ENCODE measurements around the gene VKORC1.

VKORC1 gene

DNA sequence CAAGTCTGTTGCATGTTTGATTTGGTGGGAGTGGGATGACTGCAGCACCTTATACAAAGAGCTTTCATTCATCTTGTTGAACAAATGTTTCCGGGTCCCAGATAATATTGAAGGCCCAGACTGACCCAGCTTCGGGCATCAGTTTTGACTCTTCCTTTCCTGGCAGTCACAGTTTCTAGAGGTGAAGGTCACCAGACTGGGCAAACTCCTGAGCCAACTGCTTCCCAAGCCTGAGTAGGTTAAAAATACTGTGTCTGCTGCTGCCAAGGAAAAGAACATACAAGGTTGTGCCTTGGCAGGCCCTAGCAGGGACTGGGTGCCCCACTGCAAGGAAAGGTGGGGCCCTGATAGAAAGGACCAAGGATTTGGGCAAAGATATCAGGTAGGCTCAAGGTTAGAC, 18.1 kb upstream of the VKORC1 start:
- H3K4me1 ChIP-seq (ENCODE audit: control insufficient read depth, insufficient read depth, low read length, unreplicated experiment): peaks cover 6% of the 10 kb centered on the region
- no peak overlapping the region for H3K27ac ChIP-seq (ENCODE audit: low read depth, low read length)
- H3K4me3 ChIP-seq (ENCODE audit: low read depth, low read length): no peak overlapping the region
- no peak overlapping the region for H2AFZ ChIP-seq (ENCODE audit: low read length, unreplicated experiment)
- peaks cover 19% of the 10 kb centered on the region; the same call in 1 of the 2 replicates for H3K36me3 ChIP-seq (ENCODE audit: insufficient read depth, low read length)
- peaks cover 27% of the 10 kb centered on the region for H3K79me2 ChIP-seq (ENCODE audit: control insufficient read depth, insufficient read depth, low read length, unreplicated experiment)
- H3K27me3 ChIP-seq (ENCODE audit: insufficient read depth, low read length): no peaks in the 10 kb centered on the region

DNA sequence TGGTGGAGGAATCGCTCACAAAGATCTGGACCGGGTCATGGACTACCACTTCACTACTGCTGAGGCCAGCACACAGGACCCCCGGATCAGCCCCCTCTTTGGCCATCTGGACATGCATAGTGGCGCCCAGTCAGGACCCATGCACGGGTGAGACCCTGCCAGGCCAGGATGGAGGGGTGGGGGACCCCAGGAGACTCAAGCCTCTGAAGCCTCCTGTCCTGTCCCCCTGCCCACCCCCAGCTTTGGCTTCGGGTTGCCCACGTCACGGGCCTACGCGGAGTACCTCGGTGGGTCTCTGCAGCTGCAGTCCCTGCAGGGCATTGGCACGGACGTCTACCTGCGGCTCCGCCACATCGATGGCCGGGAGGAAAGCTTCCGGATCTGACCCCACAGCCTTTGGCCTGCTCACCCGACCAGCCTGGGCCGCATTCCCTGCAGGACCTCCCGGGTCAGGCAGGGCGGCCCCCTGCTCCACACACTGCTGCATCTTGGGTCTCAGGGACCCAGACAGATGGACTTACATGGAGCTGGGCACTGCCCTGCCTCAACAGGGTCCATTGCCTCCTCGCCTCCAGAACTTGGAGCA, 17.4 kb upstream of the VKORC1 start:
- Histone ChIP-seq H3K36me3 (ENCODE audit: insufficient read depth, low read length) (peaks cover 19% of the 10 kb centered on the region; the same call in 1 of the 2 replicates), H3K27ac (ENCODE audit: low read depth, low read length) (no peak overlapping the region), H3K27me3 (ENCODE audit: insufficient read depth, low read length) (no peaks in the 10 kb centered on the region), H2AFZ (ENCODE audit: low read length, unreplicated experiment) (no peak overlapping the region), H3K4me1 (ENCODE audit: control insufficient read depth, insufficient read depth, low read length, unreplicated experiment) (peaks cover 6% of the 10 kb centered on the region), H3K79me2 (ENCODE audit: control insufficient read depth, insufficient read depth, low read length, unreplicated experiment) (peaks cover 27% of the 10 kb centered on the region), H3K4me3 (ENCODE audit: low read depth, low read length) (no peak overlapping the region)

DNA sequence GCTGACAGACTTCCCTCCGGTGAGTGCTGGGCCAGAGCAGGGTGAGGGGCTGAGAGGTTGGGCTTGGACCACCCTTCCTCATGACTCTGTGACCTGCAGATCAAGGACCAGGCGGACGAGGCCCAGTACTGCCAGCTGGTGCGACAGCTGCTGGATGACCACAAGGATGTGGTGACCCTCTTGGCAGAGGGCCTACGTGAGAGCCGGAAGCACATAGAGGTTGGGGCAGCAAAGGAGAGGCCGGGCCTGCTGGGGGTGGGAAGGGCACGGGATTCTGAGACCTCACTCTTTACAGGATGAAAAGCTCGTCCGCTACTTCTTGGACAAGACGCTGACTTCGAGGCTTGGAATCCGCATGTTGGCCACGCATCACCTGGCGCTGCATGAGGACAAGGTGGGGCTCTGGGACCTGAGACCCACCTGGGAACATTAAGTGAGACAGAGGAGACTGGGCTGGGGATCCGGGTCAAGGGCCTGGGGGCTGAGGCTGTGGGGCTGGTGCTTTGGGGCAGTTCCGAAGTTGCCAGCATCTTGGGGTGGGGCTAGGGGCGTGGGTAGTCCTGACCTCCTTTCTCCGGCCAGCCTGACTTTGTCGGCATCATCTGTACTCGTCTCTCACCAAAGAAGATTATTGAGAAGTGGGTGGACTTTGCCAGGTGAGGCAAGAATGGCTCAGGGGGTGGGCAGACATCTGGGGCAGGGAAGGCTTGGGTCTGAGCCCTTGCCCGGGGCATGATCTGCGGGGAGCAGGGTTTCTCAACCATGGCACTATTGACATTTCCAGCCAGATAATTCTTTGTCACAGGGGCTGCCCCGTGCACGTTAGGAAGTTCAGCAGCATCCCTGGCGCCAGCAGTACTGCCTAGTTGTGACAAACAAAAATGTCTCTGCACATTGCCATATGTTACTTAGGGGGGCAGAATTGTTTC, 15.8 kb upstream of the VKORC1 start:
- peaks cover 9% of the 10 kb centered on the region for H3K4me1 ChIP-seq (ENCODE audit: control insufficient read depth, insufficient read depth, low read length, unreplicated experiment)
- H2AFZ ChIP-seq (ENCODE audit: low read length, unreplicated experiment): no peak overlapping the region
- H3K36me3 ChIP-seq (ENCODE audit: insufficient read depth, low read length): peaks cover 19% of the 10 kb centered on the region; the same call in 1 of the 2 replicates
- peaks cover 20% of the 10 kb centered on the region for H3K79me2 ChIP-seq (ENCODE audit: control insufficient read depth, insufficient read depth, low read length, unreplicated experiment)
- H3K27me3 ChIP-seq (ENCODE audit: insufficient read depth, low read length): no peaks in the 10 kb centered on the region
- no peak overlapping the region for H3K27ac ChIP-seq (ENCODE audit: low read depth, low read length)
- peak overlapping the region; percentile 17; the same call in 1 of the 2 replicates for H3K4me3 ChIP-seq (ENCODE audit: low read depth, low read length)

DNA sequence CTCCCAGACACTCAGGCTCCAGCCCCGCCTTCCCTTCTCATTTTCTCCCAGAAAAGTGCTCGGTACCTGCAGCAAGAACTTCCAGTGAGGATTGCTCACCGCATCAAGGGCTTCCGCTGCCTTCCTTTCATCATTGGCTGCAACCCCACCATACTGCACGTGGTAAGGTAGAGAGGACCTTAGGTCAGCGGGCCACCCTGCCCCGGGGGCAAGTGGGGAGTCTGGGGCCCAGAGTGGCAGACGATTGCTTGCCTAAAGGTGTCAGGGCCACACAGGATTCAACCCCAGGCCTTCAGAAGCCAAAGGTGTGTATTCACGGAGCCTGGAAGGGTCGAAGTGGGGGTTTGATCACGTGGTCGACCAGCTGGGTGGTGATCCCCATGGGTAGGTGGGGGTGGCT, 15.0 kb upstream of the VKORC1 start:
- H3K4me1 ChIP-seq (ENCODE audit: control insufficient read depth, insufficient read depth, low read length, unreplicated experiment): peaks cover 9% of the 10 kb centered on the region
- no peak overlapping the region for H3K27ac ChIP-seq (ENCODE audit: low read depth, low read length)
- peaks cover 19% of the 10 kb centered on the region for H3K79me2 ChIP-seq (ENCODE audit: control insufficient read depth, insufficient read depth, low read length, unreplicated experiment)
- H3K4me3 ChIP-seq (ENCODE audit: low read depth, low read length): peak overlapping the region; percentile 88
- H3K36me3 ChIP-seq (ENCODE audit: insufficient read depth, low read length): peaks cover 19% of the 10 kb centered on the region; the same call in 1 of the 2 replicates
- H3K27me3 ChIP-seq (ENCODE audit: insufficient read depth, low read length): no peaks in the 10 kb centered on the region
- H2AFZ ChIP-seq (ENCODE audit: low read length, unreplicated experiment): no peak overlapping the region

DNA sequence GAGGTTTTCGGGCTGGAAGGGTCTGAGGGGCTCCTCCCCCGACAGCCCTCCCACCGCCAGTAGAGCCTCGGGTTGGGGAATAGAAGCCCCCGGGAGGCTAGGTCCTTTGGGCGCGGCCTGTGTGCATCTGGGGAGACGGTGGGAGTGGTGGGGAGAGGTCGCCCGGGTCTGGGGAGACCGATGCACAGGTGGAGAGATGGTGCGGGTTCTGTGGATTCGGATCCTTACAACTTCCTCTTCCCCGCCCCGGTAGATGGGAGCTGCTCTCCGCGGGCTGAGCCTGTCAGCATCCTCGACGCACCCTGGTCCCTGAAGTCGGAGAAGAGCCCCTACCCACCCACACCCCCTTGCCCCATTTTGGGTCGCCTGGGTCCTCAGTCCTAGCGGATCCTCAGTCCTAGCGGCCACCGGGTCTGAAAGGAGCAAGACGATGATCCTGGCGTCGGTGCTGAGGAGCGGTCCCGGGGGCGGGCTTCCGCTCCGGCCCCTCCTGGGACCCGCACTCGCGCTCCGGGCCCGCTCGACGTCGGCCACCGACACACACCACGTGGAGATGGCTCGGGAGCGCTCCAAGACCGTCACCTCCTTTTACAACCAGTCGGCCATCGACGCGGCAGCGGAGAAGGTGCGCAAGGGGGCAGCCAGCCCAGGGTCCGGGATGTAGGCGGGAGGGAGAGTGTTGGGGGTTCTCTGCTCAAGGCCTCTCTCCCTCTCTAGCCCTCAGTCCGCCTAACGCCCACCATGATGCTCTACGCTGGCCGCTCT, 14.4 kb upstream of the VKORC1 start:
- Histone ChIP-seq H3K27ac (ENCODE audit: low read depth, low read length) (no peak overlapping the region), H3K36me3 (ENCODE audit: insufficient read depth, low read length) (peaks cover 19% of the 10 kb centered on the region; the same call in 1 of the 2 replicates), H3K27me3 (ENCODE audit: insufficient read depth, low read length) (no peaks in the 10 kb centered on the region), H3K4me1 (ENCODE audit: control insufficient read depth, insufficient read depth, low read length, unreplicated experiment) (peaks cover 9% of the 10 kb centered on the region), H3K4me3 (ENCODE audit: low read depth, low read length) (peak overlapping the region; percentile 88), H3K79me2 (ENCODE audit: control insufficient read depth, insufficient read depth, low read length, unreplicated experiment) (peaks cover 19% of the 10 kb centered on the region), H2AFZ (ENCODE audit: low read length, unreplicated experiment) (peak overlapping the region; percentile 89)

GRCh38 chr16:31108035-31108793, 13.6 kb upstream of the VKORC1 start, which contains the start of gene BCKDK:
TSS of gene BCKDK (plus strand) at chr16:31108386. CDS start at chr16:31109224, 838 bp downstream.
- peaks cover 19% of the 10 kb centered on the region; the same call in 1 of the 2 replicates for H3K36me3 ChIP-seq (ENCODE audit: insufficient read depth, low read length)
- H3K27me3 ChIP-seq (ENCODE audit: insufficient read depth, low read length): no peaks in the 10 kb centered on the region
- H3K4me1 ChIP-seq (ENCODE audit: control insufficient read depth, insufficient read depth, low read length, unreplicated experiment): peaks cover 9% of the 10 kb centered on the region
- peak within 1 kb of the TSS; percentile 88 for H3K4me3 ChIP-seq (ENCODE audit: low read depth, low read length)
- H2AFZ ChIP-seq (ENCODE audit: low read length, unreplicated experiment): peak within 1 kb of the TSS; percentile 89
- H3K79me2 ChIP-seq (ENCODE audit: control insufficient read depth, insufficient read depth, low read length, unreplicated experiment): peaks cover 19% of the 10 kb centered on the region
- no peak within 1 kb of the TSS for H3K27ac ChIP-seq (ENCODE audit: low read depth, low read length)

DNA sequence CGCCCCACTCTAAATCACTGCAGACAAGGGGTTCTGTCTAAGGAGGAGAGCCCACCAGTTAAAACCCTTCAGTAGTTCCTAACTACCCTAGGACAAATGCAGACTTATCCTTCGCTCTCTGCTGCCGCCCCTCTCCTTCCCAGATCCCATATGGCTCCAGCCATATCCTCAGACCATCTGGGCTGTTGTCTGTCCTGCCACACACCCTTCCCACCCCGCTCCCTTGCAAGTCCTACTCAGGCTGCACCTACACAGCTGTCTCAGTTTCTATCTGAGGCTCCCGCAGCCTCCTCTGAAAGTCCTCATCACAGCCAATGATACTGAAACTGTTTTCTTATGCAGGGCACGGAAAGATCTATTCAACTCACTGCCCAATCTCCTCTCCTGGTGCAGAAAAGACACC, 12.9 kb upstream of the VKORC1 start:
- Histone ChIP-seq H3K27me3 (ENCODE audit: insufficient read depth, low read length) (no peaks in the 10 kb centered on the region), H3K4me3 (ENCODE audit: low read depth, low read length) (peak overlapping the region; percentile 88), H3K4me1 (ENCODE audit: control insufficient read depth, insufficient read depth, low read length, unreplicated experiment) (peaks cover 9% of the 10 kb centered on the region), H3K27ac (ENCODE audit: low read depth, low read length) (no peak overlapping the region), H3K79me2 (ENCODE audit: control insufficient read depth, insufficient read depth, low read length, unreplicated experiment) (peaks cover 19% of the 10 kb centered on the region), H3K36me3 (ENCODE audit: insufficient read depth, low read length) (peaks cover 19% of the 10 kb centered on the region; the same call in 1 of the 2 replicates), H2AFZ (ENCODE audit: low read length, unreplicated experiment) (no peak overlapping the region)

DNA sequence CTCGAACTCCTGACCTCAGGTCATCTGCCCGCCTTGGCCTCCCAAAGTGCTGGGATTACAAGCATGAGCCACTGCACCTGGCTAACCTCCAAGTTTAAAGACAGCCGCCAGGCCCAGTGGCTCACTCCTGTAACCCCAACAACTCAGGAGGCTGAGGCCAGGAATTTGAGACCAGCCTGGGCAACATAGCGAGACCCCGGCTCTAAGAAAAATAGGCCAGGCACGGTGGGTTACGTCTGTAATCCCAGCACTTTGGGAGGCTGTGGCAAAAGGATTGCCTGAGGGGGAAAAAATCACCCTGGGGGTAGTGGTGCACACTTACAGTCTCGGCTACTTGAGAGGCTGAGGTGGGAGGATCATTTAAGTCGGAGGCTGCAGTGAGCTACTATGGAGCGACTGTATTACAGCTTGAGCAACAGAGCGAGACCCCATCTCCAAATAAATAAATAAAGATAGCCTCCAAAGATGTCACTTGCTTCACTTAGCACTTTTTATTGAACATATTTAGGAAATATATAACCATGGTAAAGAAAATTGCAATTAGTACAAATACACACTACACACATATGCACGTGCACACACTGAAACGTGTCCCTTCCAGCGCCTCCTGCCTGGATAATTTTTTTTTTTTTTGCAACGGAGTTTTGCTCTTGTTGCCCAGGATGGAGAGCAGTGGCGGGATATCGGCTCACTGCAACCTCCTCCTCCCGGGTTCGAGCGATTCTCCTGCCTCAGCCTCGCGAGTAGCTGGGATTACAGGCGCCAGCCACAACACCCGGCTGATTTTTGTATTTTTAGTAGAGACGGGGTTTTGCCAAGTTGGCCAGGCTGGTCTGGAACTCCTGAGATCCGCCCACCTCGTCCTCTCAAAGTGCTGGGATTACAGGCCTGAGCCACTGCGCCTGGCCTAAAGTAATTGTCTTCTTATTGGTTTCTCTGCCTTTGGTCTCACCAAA, 12.2 kb upstream of the VKORC1 start:
- H3K4me3 ChIP-seq (ENCODE audit: low read depth, low read length): no peak overlapping the region
- no peak overlapping the region for H2AFZ ChIP-seq (ENCODE audit: low read length, unreplicated experiment)
- no peak overlapping the region for H3K27ac ChIP-seq (ENCODE audit: low read depth, low read length)

GRCh38 chr16:31105677-31106213, 11.1 kb upstream of the VKORC1 start:
- Histone ChIP-seq H3K36me3 (ENCODE audit: insufficient read depth, low read length) (peaks cover 8% of the 10 kb centered on the region; the same call in 1 of the 2 replicates), H3K27me3 (ENCODE audit: insufficient read depth, low read length) (no peaks in the 10 kb centered on the region), H3K4me3 (ENCODE audit: low read depth, low read length) (0 out of 2 replicates have a peak overlapping the region, but pooled peaks have one; percentile 5), H3K79me2 (ENCODE audit: control insufficient read depth, insufficient read depth, low read length, unreplicated experiment) (peaks cover 16% of the 10 kb centered on the region), H3K4me1 (ENCODE audit: control insufficient read depth, insufficient read depth, low read length, unreplicated experiment) (peaks cover 9% of the 10 kb centered on the region), H3K27ac (ENCODE audit: low read depth, low read length) (peak overlapping the region; percentile 24; the same call in 1 of the 2 replicates), H2AFZ (ENCODE audit: low read length, unreplicated experiment) (peak overlapping the region; percentile 79)

More for the DNA sequence above, 12.2 kb upstream of the VKORC1 start:
- Histone ChIP-seq H3K4me1 (ENCODE audit: control insufficient read depth, insufficient read depth, low read length, unreplicated experiment) (peaks cover 9% of the 10 kb centered on the region), H3K79me2 (ENCODE audit: control insufficient read depth, insufficient read depth, low read length, unreplicated experiment) (peaks cover 19% of the 10 kb centered on the region), H3K27me3 (ENCODE audit: insufficient read depth, low read length) (no peaks in the 10 kb centered on the region), H3K36me3 (ENCODE audit: insufficient read depth, low read length) (peaks cover 19% of the 10 kb centered on the region; the same call in 1 of the 2 replicates)
